Measurements from ENCODE around the gene CRYBA4.

The CRYBA4 gene

DNA sequence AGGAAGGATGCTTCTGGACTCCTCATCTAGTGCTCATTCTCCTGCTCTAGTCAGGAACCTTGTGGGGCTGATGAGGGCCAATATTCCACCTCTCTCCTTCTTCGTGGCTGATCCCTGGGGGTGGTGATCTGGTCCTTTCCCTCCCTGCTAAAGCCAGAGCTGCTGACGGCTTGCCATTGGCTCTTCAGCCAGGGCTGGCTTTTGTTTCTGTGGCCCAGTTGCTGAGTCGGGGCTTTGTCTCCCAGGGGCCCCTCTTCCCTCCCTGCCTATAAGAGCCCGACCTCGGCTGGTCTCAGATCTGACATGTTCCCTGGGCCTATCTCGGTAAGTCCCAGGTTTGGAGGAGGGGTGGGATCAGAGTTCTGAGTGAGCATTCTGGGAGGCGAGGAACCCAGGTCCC is at the start of gene CRYBA4:
Gene CRYBA4 (plus strand): TSS at position 301 of the 400 bp plus-strand sequence. CDS start 634 bp downstream, outside the sequence.
- no peak for DNase-seq (ENCODE audit: low read depth)

GRCh38 chr22:26573026-26573662 is 48.6 kb upstream of the CRYBA4 start:
- DNase-seq (ENCODE audit: low read depth): peak; percentile 57

- DNase-seq (ENCODE audit: low read depth): no peak
These were observed 47.6 kb upstream of the CRYBA4 start for GRCh38 chr22:26574001-26574723.

GRCh38 chr22:26576026-26576680 is 45.6 kb upstream of the CRYBA4 start:
- peak; percentile 52 for DNase-seq (ENCODE audit: low read depth)

DNA sequence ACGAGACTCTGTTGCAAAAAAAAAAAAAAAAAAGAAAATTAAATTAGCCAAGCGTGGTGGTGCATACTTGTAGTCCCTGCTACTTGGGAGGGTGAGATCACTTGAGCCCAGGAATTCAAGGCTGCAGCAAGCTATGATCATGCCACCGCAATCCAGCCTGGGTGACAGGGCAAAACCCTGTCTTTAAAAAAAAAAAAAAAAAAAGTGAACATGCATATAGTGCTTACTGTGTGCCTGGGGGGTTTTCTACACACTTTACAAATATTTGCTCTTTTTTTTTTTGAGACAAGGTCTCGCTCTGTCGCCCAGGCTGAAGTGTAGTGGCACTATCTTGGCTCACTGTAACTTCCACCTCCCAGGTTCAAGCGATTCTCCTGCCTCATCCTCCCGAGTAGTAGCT is 44.7 kb upstream of the CRYBA4 start:
- no peak for DNase-seq (ENCODE audit: low read depth)

- DNase-seq (ENCODE audit: low read depth): no peak
These were observed 42.4 kb upstream of the CRYBA4 start for GRCh38 chr22:26579331-26579886.

DNA sequence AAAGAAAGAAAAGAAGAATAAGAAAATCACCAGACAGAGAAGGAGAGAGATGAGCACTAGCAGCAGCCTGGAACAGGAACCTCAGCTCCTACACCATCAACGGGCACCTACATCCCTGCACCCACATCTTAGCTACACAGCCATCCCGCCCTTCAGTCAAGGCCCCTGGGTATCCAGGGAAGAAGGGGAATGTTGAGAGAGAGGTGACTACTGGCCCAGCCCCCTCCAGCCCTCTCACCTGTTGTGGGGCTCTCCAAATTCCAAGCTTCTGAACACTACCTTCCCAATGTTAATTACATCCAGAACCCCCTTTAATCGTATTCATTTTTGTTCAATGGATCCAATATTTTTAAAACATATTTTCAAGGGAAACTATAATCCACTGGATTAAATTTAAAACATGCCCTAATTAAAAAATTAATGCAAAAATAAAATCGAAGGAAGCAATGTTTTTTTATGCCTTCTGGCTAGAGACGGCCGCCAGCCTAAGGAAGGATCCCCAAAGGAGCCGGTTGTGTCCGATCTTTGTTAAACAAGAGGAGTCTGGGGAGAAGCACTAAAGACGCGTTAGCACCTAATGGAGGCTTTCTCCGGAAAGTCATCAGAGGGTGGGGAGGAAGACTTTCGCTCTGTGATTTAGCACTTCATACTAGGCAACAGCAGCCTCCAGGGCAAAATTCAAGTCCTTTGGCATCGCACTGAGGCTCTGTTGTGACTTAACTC is 41.4 kb upstream of the CRYBA4 start:
- DNase-seq (ENCODE audit: low read depth): no peak

DNA sequence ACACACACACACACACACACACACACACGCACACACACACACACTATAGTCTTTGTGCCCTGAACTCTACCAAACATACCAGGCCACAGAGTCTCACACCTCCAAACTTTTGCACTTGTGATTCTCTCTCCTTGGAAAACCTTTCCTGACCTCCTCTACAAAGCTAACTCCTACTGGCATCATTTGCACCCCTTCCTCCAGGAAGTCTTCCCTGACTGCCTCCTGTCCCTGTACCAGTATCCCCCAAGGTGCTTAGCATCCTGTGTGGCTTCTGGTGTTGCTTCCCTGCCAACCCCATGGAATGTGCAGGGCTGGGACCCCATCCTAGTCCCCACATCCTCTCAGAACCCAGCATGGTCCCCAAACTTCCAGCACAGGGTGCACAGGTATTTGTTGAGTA is 40.7 kb upstream of the CRYBA4 start:
- DNase-seq (ENCODE audit: low read depth): no peak

GRCh38 chr22:26581633-26582168 is 40.1 kb upstream of the CRYBA4 start:
- DNase-seq (ENCODE audit: low read depth): no peak

- DNase-seq (ENCODE audit: low read depth): no peak
These were observed 37.8 kb upstream of the CRYBA4 start for GRCh38 chr22:26584010-26584409.

DNA sequence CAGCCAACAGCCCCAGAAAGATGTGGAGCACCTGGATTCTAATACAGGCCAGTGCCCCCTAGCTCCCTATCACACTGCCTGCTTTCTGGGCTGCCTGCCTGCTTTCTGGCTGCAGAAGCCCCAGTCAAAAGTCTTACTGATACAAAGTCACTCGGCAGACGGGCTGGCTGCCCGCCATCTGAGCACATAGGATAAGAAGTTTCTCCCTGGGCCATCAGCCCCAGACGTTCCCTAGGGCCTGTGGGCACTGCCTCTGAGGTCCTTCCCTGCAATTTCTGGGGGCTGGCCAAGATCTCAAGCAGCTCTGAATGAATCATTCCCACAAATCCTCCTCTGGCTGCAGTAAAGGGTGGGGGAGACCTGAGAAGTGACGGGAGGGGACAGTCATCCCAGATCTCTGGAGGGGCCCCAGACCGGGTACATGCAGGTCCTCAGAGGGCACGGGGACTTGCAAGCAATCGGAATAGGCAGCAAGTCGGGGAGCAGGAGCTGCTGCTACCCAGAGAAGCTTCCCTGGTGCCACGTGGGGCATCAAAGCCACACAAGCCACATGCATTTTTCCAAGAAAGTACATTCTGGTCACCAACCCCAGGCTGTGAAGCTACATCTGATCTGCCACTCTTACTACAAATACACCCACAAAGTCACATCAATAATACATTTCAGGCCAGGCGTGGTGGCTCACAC is 36.5 kb upstream of the CRYBA4 start:
- peak; percentile 97 for DNase-seq (ENCODE audit: low read depth)

DNA sequence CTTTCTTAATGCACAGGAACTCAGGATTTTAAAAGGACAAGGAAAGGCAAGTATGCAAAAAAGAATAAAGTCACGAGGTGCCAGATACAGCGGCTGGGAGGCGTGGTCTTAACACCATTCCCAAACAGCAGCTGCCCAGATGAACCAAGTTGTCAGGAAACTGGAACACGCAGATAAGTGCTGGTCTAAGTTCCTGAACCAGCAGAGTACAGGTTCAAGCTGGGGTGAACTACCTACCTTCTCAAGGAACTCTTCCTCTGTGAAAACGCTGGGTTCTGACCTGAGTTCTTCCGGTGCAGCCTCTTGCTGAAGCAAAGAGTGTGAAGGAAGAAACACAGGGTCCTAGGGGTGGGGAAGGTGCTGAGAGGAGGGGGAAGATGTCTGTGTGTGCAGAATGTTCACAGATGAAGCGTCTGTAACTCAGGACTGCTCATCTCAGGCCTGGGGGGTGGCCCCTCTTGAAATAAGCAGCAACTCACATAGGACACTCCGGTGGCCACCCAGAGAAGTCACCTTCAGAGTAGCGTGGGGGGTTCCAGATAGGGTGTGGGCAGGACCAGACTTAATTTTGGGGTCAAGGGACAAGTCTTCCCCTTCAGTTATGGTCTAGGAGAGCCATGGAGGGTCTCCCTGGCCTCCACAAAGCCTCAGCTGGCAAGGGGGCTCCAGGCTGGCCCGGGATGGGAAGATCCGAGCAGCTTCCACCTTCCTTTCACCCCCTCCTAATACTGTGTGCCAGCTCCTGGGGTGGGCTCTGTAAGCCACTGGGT is 35.0 kb upstream of the CRYBA4 start:
- DNase-seq (ENCODE audit: low read depth): no peak

DNA sequence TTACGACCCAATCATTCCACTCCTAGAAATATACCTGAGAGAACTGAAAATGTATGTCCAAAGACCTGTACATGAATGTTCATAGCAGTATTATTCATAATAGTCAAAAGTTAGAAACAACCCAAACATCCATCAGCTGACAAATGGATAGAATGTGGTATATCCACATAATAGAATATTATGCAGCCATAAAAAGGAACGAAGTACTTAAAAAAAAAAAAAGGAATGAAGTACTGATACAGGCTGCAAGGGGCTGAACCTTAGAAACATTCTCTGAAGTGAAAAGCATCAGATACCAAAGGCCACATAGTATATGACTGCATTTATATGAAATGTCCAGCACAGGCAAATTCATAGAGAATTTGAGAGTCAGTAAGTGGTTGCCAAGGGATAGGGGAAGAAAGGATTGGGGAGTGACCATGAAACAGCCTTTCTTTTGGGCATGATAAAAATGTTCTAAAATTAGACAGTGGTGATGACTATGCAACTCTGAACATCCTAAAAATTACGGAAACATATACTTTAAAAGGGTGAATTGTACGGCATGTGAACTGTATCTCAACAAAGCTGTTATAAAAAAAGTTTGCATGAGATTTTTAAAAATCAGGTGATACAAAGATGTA is 33.7 kb upstream of the CRYBA4 start:
- DNase-seq (ENCODE audit: low read depth): peak; percentile 80

DNA sequence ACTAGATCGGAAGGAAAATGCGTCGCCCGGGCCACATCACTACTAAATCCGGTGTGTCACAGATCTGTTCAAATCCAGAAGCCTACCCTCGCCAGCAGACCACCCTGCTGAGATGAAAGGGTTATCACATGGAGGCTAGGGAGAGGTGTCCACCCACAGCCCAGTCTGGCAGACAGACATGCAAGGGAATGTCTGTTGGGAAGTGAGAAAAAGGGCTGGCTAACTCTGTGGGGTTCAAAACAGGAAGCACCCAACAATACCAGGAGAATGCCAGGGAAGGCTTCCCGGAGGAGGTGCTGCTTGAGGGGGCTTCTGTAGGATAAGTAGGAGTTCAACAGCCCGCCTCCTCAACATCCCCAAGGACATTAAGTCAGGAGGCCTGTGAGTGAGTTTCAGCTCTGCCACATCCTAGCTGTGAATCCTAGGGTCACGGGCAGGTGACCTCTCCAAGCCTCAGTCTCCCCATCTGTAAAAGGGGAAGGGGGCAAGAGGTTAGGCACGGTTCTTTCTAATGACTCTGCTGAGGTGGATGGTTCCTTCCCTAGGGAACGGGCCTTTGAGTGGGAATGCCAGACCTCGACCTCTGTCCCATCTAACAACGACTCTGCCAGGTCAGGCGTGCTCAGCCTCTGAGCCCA is 32.9 kb upstream of the CRYBA4 start:
- peak; percentile 30 for DNase-seq (ENCODE audit: low read depth)

GRCh38 chr22:26589367-26589844 is 32.4 kb upstream of the CRYBA4 start:
- DNase-seq (ENCODE audit: low read depth): peak; percentile 61

GRCh38 chr22:26589845-26590736 is 31.7 kb upstream of the CRYBA4 start, which contains the start of gene TPST2:
Gene TPST2 (minus strand): TSS chr22:26590132. CDS start chr22:26541630, 48,502 bp downstream.
- peak; percentile 79 for DNase-seq (ENCODE audit: low read depth)

DNA sequence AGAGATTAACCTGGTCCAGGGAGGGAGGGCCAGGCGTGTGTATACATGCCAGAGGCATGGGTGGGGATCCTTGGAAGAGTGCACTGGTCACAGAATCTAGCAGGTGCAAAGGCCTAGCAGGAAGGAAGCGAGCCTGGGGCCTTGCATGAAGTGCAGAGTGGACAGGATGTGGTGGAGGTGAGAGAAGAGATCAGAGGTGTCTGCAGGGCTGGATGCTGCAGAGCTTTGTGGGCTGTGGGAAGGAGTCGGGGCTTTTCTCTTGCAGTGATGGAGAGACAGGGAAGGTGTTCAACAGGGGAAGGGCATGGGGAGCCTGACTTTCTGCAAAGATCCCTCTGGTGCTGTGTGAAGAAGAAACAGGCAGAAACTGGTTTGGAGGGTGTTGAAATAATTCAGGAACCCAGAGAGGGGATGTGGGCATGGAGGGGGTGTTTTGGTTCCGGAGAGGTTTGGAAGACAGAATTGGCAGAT is 29.3 kb upstream of the CRYBA4 start:
- no peak for DNase-seq (ENCODE audit: low read depth)

GRCh38 chr22:26593763-26594162 is 28.0 kb upstream of the CRYBA4 start:
- no peak for DNase-seq (ENCODE audit: low read depth)
